DOHH2 (cell line): ENCODE results near the gene CTDSPL2.

Experiments
- CTCF ChIP-seq: fragments of 200-600 bp; sonication (generic); IDR thresholded peaks from one replicate; pipeline ENCODE4 v1.5.1; 2014; ENCODE audit warnings: antibody characterized with exemption, mild to moderate bottlenecking, low read depth, low read length; ENCODE audit not compliant: poor library complexity, severe bottlenecking
- EZH2phosphoT487 ChIP-seq: fragments of 200-600 bp; sonication (generic); IDR thresholded peaks from 2 replicates; pipeline ENCODE4 v1.6.1; 2017; ENCODE audit warnings: borderline replicate concordance, mild to moderate bottlenecking, antibody characterized with exemption, low read length, moderate library complexity, mixed read lengths

GRCh38 chr15:44501768-44502366 lies 74.4 kb downstream of the CTDSPL2 start:
- TF ChIP-seq CTCF (peak; percentile 57), EZH2phosphoT487 (no peak)
